Measurements from ENCODE around the gene SH3BP2.

SH3BP2 gene

GRCh38 chr4:2763511-2763967, 29.3 kb upstream of the SH3BP2 start:
- no peaks in the 10 kb centered on the region for H3K9me2 ChIP-seq (ENCODE audit: low read depth, low read length)
- H3K4me3 ChIP-seq (ENCODE audit: low read depth, low read length, poor library complexity, severe bottlenecking): peak overlapping the region; percentile 44
- peaks cover 6% of the 10 kb centered on the region for H3K4me1 ChIP-seq (ENCODE audit: insufficient read depth, low read length, severe bottlenecking)
- H3F3A ChIP-seq (ENCODE audit: insufficient read depth, low read length): no peaks in the 10 kb centered on the region
- peak overlapping the region; percentile 18; the same call in 1 of the 2 replicates for H3K9ac ChIP-seq (ENCODE audit: low read length)
- H3K4me2 ChIP-seq (ENCODE audit: low read length): peak overlapping the region; percentile 60
- no peaks in the 10 kb centered on the region for H3K79me2 ChIP-seq (ENCODE audit: insufficient read depth, low read length)
- no peaks in the 10 kb centered on the region for H4K20me1 ChIP-seq (ENCODE audit: insufficient read depth, low read length)
- no peak overlapping the region for H3K27ac ChIP-seq (ENCODE audit: low read depth, low read length, poor library complexity, severe bottlenecking)
- H3K36me3 ChIP-seq (ENCODE audit: insufficient read depth, low read length): no peaks in the 10 kb centered on the region
- TF ChIP-seq CTCF (IDR thresholded peaks at IDR 0.05; ENCODE audit: low read length) (no peak), EZH2 (IDR thresholded peaks at IDR 0.05; ENCODE audit: borderline replicate concordance, low read length) (no peak)
- no peaks in the 10 kb centered on the region for H3K27me3 ChIP-seq (ENCODE audit: insufficient read depth, low read length)
- no peak overlapping the region for H2AFZ ChIP-seq (ENCODE audit: low read length)
- no peaks in the 10 kb centered on the region for H3K9me3 ChIP-seq (ENCODE audit: low read length)

GRCh38 chr4:2765832-2766526, 26.9 kb upstream of the SH3BP2 start:
- H3K9me3 ChIP-seq (ENCODE audit: low read length): no peaks in the 10 kb centered on the region
- no peak overlapping the region for H3K4me2 ChIP-seq (ENCODE audit: low read length)
- H3K27ac ChIP-seq (ENCODE audit: low read depth, low read length, poor library complexity, severe bottlenecking): no peak overlapping the region
- H4K20me1 ChIP-seq (ENCODE audit: insufficient read depth, low read length): no peaks in the 10 kb centered on the region
- H3K4me3 ChIP-seq (ENCODE audit: low read depth, low read length, poor library complexity, severe bottlenecking): no peak overlapping the region
- H3K79me2 ChIP-seq (ENCODE audit: insufficient read depth, low read length): no peaks in the 10 kb centered on the region
- no peak overlapping the region for H3K9ac ChIP-seq (ENCODE audit: low read length)
- TF ChIP-seq EZH2 (IDR thresholded peaks at IDR 0.05; ENCODE audit: borderline replicate concordance, low read length): no peak
- no peak overlapping the region for H2AFZ ChIP-seq (ENCODE audit: low read length)
- no peaks in the 10 kb centered on the region for H3K9me2 ChIP-seq (ENCODE audit: low read depth, low read length)
- no peaks in the 10 kb centered on the region for H3K27me3 ChIP-seq (ENCODE audit: insufficient read depth, low read length)
- H3F3A ChIP-seq (ENCODE audit: insufficient read depth, low read length): no peaks in the 10 kb centered on the region
- no peaks in the 10 kb centered on the region for H3K36me3 ChIP-seq (ENCODE audit: insufficient read depth, low read length)
- peaks cover 6% of the 10 kb centered on the region for H3K4me1 ChIP-seq (ENCODE audit: insufficient read depth, low read length, severe bottlenecking)

GRCh38 chr4:2767046-2767704, 25.7 kb upstream of the SH3BP2 start:
- Histone ChIP-seq H3K27me3 (ENCODE audit: insufficient read depth, low read length) (no peaks in the 10 kb centered on the region), H3K4me3 (ENCODE audit: low read depth, low read length, poor library complexity, severe bottlenecking) (no peak overlapping the region), H3K4me1 (ENCODE audit: insufficient read depth, low read length, severe bottlenecking) (peaks cover 6% of the 10 kb centered on the region), H2AFZ (ENCODE audit: low read length) (no peak overlapping the region), H3K79me2 (ENCODE audit: insufficient read depth, low read length) (no peaks in the 10 kb centered on the region), H3K9ac (ENCODE audit: low read length) (no peak overlapping the region), H4K20me1 (ENCODE audit: insufficient read depth, low read length) (no peaks in the 10 kb centered on the region), H3K9me2 (ENCODE audit: low read depth, low read length) (no peaks in the 10 kb centered on the region), H3K36me3 (ENCODE audit: insufficient read depth, low read length) (no peaks in the 10 kb centered on the region), H3F3A (ENCODE audit: insufficient read depth, low read length) (no peaks in the 10 kb centered on the region), H3K4me2 (ENCODE audit: low read length) (no peak overlapping the region), H3K27ac (ENCODE audit: low read depth, low read length, poor library complexity, severe bottlenecking) (no peak overlapping the region), H3K9me3 (ENCODE audit: low read length) (no peaks in the 10 kb centered on the region)
- TF ChIP-seq CTCF (IDR thresholded peaks at IDR 0.05; ENCODE audit: low read length): no peak
- no peak for TF ChIP-seq EZH2 (IDR thresholded peaks at IDR 0.05; ENCODE audit: borderline replicate concordance, low read length)
